DMS53 (cell line): ENCODE results near the gene NAB1.
A peak's percentile ranks its signal among the peaks of the same experiment; 100 is the strongest.
"Not testable (repeated sequence)": the region's sequence is repeated elsewhere in the genome, so short reads cannot be mapped to it uniquely, and the experiment has no call there.

Experiments used
- DNase-seq: peaks from one replicate; lab custom pipeline; 2025; lab: John Stamatoyannopoulos, UW

NAB1 gene

GRCh38 chr2:190674966-190675650 lies 26.2 kb downstream of the NAB1 start:
- no peak for DNase-seq

- no peak for DNase-seq
These were observed 28.4 kb downstream of the NAB1 start for GRCh38 chr2:190677255-190677654.

GRCh38 chr2:190678444-190679162 lies 29.7 kb downstream of the NAB1 start:
- no peak for DNase-seq

GRCh38 chr2:190679391-190679790 lies 30.5 kb downstream of the NAB1 start:
- DNase-seq: no peak

GRCh38 chr2:190679813-190680591 lies 31.1 kb downstream of the NAB1 start:
- peak; percentile 62 for DNase-seq

- DNase-seq: no peak
These were observed 33.3 kb downstream of the NAB1 start for GRCh38 chr2:190682168-190682567.

GRCh38 chr2:190683802-190684201 lies 34.9 kb downstream of the NAB1 start:
- no peak for DNase-seq

- DNase-seq: no peak
These were observed 36.0 kb downstream of the NAB1 start for GRCh38 chr2:190684931-190685330.

- no peak for DNase-seq
These were observed 36.5 kb downstream of the NAB1 start for GRCh38 chr2:190685333-190685732.

- no peak for DNase-seq
These were observed 44.8 kb downstream of the NAB1 start for GRCh38 chr2:190693533-190694232.

GRCh38 chr2:190694479-190694878 lies 45.6 kb downstream of the NAB1 start:
- no peak for DNase-seq

GRCh38 chr2:190695739-190696138 lies 46.9 kb downstream of the NAB1 start:
- no peak for DNase-seq

- peak; percentile 59 for DNase-seq
These were observed 48.0 kb downstream of the NAB1 start for GRCh38 chr2:190696792-190697398.

GRCh38 chr2:190697421-190697820 lies 48.5 kb downstream of the NAB1 start:
- DNase-seq: no peak

GRCh38 chr2:190698895-190699294 lies 50.0 kb downstream of the NAB1 start:
- no peak for DNase-seq

GRCh38 chr2:190701586-190701985 lies 52.7 kb downstream of the NAB1 start:
- no peak for DNase-seq

- DNase-seq: no peak
These were observed 56.4 kb downstream of the NAB1 start for GRCh38 chr2:190705280-190705679.

GRCh38 chr2:190707726-190708125 lies 58.8 kb downstream of the NAB1 start:
- DNase-seq: no peak

GRCh38 chr2:190708650-190709049 lies 59.8 kb downstream of the NAB1 start:
- DNase-seq: not testable (repeated sequence)

- DNase-seq: no peak
These were observed 62.2 kb downstream of the NAB1 start for GRCh38 chr2:190711069-190711468.

- no peak for DNase-seq
These were observed 64.6 kb downstream of the NAB1 start for GRCh38 chr2:190713471-190713870.

- DNase-seq: no peak
These were observed 66.1 kb downstream of the NAB1 start for GRCh38 chr2:190714958-190715357.
